ENCODE measurements around the gene CHERP. TPM values are rescaled to one million over a fixed set of nuclear protein-coding genes. Genes with fewer than 3 reads are reported as not detected.

Gene CHERP
- total RNA-seq, 2 experiments from 2014 or later, result 47.1 to 48.2 TPM

DNA sequence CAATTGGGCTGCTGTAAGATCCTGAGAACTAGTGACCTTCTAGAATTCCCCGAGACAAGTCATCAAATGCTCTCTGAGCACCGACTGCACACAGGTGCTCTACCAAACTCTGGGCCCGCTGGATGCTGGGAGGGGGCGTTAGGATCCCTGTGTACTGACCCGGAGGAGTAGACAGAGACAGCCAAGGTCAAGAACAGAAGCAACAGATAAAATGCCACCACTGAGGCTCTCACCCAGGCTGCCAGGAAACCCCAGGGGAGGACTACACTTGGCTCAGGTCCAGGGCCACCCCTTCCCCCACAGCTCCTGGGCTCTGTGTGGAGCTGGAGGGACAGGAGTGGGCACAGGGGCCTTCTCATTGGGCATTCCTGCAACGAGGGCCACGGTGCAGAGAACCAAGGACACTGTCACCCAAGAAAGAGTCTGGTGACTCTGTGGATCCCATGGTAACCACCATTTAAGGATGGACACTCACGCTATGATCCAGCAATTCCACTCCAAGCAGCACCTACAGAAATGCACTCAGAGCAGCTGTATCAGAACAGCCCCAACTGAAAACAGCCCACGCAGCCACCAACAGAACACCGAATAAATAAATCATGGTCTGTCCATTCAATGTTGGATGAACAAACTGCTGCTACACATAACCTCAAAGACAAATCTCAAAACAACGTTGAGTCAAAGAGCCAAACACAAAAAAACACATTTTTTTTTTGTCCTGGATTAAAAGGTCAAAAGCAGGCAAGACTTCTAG, 46.8 kb upstream of the CHERP start:
- CTCF ChIA-PET, result interaction anchor here (0.5 kb wide), 1 partner anchor 28 kb away, joined by 3 read pairs; no protein-coding TSS in a partner anchor
- H3K27ac ChIP-seq (ENCODE audit: low read depth in 1 of 2, low read length in 2 of 2), result peak overlapping the region in 1 of 2 donors; percentile 77
- H3K27me3 ChIP-seq (ENCODE audit: control insufficient read depth in 1 of 2, insufficient read depth in 2 of 2, low read length in 2 of 2), result no peaks in the 10 kb centered on the region
- Mint-ChIP-seq H3K27ac (peak overlapping the region; percentile 98), H3K4me3 (peak overlapping the region; percentile 83), H3K36me3 (ENCODE audit: low read depth) (no peaks in the 10 kb centered on the region), H3K27me3 (no peaks in the 10 kb centered on the region), H3K4me1 (ENCODE audit: low read depth) (peaks cover 88% of the 10 kb centered on the region), H3K9me3 (no peaks in the 10 kb centered on the region)
- TF ChIP-seq, protein P1, sequence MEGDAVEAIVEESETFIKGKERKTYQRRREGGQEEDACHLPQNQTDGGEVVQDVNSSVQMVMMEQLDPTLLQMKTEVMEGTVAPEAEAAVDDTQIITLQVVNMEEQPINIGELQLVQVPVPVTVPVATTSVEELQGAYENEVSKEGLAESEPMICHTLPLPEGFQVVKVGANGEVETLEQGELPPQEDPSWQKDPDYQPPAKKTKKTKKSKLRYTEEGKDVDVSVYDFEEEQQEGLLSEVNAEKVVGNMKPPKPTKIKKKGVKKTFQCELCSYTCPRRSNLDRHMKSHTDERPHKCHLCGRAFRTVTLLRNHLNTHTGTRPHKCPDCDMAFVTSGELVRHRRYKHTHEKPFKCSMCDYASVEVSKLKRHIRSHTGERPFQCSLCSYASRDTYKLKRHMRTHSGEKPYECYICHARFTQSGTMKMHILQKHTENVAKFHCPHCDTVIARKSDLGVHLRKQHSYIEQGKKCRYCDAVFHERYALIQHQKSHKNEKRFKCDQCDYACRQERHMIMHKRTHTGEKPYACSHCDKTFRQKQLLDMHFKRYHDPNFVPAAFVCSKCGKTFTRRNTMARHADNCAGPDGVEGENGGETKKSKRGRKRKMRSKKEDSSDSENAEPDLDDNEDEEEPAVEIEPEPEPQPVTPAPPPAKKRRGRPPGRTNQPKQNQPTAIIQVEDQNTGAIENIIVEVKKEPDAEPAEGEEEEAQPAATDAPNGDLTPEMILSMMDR (IDR thresholded peaks at IDR 0.05), result no peak
- H3K36me3 ChIP-seq (ENCODE audit: insufficient read depth, low read length), result no peaks in the 10 kb centered on the region
- ATAC-seq (ENCODE audit: poor library complexity) (no peak), DNase-seq (no peak)
- no peak overlapping the region for H3K4me3 ChIP-seq (ENCODE audit: low read length)
- peaks cover 81% of the 10 kb centered on the region for H3K4me1 ChIP-seq (ENCODE audit: insufficient read depth, low read length)
- POLR2A ChIA-PET, result interaction anchor here (2.0 to 2.9 kb wide), 5 partner anchors 10 to 71 kb away, joined by 6 to 26 read pairs (median 20); partner anchors contain the start of genes MED26, SLC35E1 and SMIM7
- intact Hi-C loops (cut with DNase I, micrococcal nuclease), result loop anchor here in 1 of 2 experiments (1.0 kb wide), 1 partner anchor 36 kb away; no protein-coding TSS in a partner anchor
- no peaks in the 10 kb centered on the region for H3K9me3 ChIP-seq (ENCODE audit: control insufficient read depth in 1 of 2, insufficient read depth in 1 of 2, low read length in 2 of 2)

DNA sequence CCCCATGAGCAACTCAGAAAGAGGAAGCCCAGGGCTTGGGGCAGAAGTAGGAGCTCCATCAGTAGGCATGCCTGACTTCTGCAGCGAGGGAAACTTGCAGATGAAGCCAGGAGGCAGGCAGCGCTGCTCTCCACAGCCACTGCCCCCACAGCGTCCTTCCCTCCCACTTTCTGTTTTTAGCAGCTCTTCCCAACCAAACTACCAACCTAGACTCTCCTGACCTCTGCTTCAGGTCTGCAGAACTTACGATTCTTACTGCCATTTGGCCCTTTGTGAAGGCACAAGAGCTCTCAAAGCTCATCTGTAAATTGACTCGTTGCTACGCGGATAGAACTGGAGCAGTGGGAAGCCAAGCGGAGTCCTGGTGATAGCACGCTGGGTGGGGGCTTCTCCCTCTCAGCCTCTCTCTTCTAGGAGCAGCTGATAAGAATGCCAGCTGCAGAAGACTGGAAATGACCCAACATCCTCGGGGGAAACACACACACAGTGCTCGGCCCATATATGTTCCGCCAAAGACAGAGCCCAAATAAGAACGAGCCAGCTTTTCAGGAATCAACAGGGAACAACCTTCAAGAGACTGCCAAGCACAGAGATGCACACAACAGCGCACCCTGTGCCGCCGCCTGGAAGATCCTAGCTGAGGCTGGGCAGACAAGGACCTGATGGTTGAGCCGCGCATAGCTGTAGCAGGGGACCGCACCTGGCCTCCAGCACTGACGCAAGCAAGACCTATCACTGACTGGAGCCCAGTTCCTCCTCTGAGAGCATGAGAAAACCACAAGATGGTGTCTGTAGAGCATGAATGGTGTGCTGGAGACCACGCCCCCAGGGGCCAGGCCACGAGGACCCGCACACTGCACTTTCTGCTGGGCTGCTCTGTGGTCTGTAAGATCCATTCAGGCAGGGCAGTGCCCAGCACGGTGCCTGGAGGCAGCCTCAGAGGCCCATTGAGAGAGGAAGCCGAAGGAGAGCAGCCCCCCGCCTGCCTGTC, 45.9 kb upstream of the CHERP start:
- Histone ChIP-seq H3K4me3 (ENCODE audit: low read length) (peak overlapping the region; percentile 25), H3K36me3 (ENCODE audit: insufficient read depth, low read length) (no peaks in the 10 kb centered on the region), H3K4me1 (ENCODE audit: insufficient read depth, low read length) (peaks cover 81% of the 10 kb centered on the region), H3K27ac (ENCODE audit: low read depth in 1 of 2, low read length in 2 of 2) (peak overlapping the region; percentile 77 to 85), H3K9me3 (ENCODE audit: control insufficient read depth in 1 of 2, insufficient read depth in 1 of 2, low read length in 2 of 2) (no peaks in the 10 kb centered on the region), H3K27me3 (ENCODE audit: control insufficient read depth in 1 of 2, insufficient read depth in 2 of 2, low read length in 2 of 2) (no peaks in the 10 kb centered on the region)
- Mint-ChIP-seq H3K9me3 (no peaks in the 10 kb centered on the region), H3K4me3 (peak overlapping the region; percentile 83), H3K27ac (peak overlapping the region; percentile 98), H3K36me3 (ENCODE audit: low read depth) (no peaks in the 10 kb centered on the region), H3K27me3 (no peaks in the 10 kb centered on the region), H3K4me1 (ENCODE audit: low read depth) (peaks cover 88% of the 10 kb centered on the region)
- TF ChIP-seq, protein P1 (IDR thresholded peaks at IDR 0.05), result no peak
- ChIA-PET CTCF (interaction anchor here (0.5 to 2.1 kb wide), 5 partner anchors 22 to 47 kb away, joined by 3 to 15 read pairs (median 3); partner anchors contain the start of gene MED26), POLR2A (interaction anchor here (0.6 to 2.9 kb wide), 12 partner anchors 9 to 72 kb away, joined by 3 to 26 read pairs (median 5); partner anchors contain the start of genes MED26, SLC35E1 and SMIM7)
- ATAC-seq (ENCODE audit: poor library complexity) (peak; percentile 45), DNase-seq (peak; percentile 32 to 91 (median 56))
- intact Hi-C loops (cut with DNase I, micrococcal nuclease), result loop anchor here (1.0 kb wide), 3 partner anchors 37 to 46 kb away; partner anchors contain the start of gene CHERP (in 1 of the 2)

Data from CD4-positive, alpha-beta T cell (primary cell).